GM21723 (cell line): ENCODE data around the gene SIAH3.
"Not testable (repeated sequence)": the region's sequence is repeated elsewhere in the genome, so short reads cannot be mapped to it uniquely, and the experiment has no call there.

ENCODE experiments used
- ATAC-seq: cut with Tn5 transposase; IDR thresholded peaks from one replicate; pipeline ENCODE4 v1.9.1; 2021; ENCODE audit warnings: mild to moderate bottlenecking, moderate library complexity; ENCODE audit not compliant: unreplicated experiment

Gene SIAH3

DNA sequence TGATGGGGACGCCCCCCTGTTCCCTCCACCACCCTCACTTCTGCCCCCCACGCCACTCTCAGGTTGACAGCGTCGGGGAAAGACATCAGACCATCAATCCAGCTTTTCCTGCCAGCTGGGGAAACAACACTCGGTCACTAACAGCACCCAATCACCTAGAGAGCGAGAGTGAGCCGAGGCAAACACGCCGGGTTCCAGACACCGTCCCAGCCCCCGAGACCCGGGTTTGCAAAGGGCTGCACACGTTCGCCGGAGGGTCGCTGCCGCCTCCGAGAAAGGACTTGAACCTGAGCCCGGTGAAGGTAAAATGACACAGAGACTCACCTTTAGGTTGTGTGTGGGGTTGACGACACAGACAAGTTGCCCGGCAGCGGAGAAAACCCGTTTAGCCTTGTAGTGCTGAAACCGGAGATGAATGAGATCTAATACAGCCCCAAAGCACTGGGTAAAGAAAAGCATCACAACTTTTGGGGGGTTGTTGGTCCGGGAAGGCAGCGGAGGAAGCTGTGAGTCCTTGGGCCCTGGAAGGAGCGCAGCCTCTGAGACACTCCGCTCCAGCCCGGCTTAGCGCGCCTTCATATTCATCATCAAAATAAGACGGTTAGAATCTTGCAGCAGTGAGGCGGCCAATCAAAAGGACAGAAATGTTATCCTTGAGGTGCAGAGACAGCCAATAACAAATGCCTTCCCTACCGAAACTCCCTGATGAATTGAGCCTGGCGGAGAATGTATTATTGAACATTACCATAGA is at the start of gene SIAH3:
Gene SIAH3, minus strand, starts transcription at position 583 of the 751 bp plus-strand sequence. Its CDS starts 124 bp downstream, at position 459.
- ATAC-seq: no peak

DNA sequence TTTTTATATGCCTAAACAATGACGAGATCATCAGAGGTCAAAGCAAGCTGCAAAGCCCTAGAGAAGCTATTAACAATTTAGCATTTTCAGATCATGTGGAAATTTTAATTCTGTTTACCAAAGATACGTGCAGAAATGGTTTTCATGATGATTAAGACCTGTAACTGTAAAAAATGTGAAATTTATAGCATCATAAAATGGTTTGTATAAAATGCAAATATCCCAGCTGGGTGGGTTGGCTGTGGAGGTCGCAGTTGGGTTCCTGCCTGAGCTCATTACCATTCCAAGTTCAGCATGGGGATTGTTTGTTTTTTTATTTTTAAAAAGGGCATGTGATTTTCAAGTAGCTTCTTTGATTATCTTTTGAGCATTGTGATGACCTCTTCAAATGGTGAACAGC is 47.9 kb upstream of the SIAH3 start:
- ATAC-seq: no peak

DNA sequence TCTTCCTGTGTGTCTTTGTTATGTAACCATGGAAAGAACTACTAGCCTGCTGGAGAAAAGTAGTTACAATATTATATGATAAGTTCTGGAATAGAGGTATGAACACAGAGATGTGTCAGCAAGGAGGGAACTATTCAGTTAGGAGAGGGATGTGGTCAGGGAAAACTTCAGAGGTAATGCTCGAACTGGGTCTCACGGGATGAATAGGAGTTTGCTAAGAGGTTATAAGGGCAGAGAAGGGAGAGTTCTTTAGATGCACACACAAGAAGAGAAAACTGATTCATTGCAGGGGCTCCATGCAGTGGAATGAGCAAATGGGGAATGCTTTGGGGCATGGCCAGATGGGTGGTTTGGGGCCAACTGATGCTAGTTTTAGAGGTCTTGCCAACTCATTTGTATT is 46.0 kb upstream of the SIAH3 start:
- no peak for ATAC-seq

DNA sequence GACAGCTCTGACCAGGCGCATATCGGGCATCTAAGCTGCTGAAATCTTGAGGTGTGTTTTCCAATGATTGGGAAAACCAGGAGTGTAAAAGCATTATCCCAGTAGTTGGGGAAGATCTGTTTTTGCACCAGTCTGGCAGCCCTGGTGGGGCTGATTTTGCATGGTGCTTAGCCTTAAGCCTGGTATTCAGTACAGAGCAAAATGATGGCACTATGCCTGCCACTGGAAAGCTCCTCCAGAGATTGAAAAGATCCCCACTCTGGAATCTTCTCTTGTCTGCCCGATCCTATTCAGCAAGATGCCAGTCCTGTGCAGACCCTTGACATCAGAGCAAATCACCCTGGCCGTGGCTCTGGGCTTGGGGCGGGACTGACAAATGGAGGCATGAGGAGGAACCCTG is 44.7 kb upstream of the SIAH3 start:
- no peak for ATAC-seq

DNA sequence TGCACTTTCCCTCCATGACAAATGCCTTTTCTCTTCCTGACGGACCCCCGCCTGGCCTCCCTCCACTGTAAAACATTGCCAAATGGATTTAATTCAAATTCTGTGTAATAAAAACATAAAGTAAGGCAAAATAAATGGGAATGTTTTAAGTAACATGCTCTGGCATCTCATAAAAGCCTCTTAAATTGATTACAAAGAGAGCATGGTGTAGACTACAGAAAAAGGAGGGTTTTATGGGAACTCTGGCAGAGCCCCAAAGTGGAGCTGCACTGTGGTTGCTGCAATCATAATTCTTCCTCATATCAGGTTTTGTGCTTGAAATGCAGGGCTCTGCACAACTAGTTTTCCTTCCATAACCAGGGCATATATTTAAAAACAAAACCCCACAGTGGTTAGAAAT is 44.3 kb upstream of the SIAH3 start:
- ATAC-seq: no peak

- ATAC-seq: no peak
Observed at GRCh38 chr13:45892513-45892912, 41.0 kb upstream of the SIAH3 start.

DNA sequence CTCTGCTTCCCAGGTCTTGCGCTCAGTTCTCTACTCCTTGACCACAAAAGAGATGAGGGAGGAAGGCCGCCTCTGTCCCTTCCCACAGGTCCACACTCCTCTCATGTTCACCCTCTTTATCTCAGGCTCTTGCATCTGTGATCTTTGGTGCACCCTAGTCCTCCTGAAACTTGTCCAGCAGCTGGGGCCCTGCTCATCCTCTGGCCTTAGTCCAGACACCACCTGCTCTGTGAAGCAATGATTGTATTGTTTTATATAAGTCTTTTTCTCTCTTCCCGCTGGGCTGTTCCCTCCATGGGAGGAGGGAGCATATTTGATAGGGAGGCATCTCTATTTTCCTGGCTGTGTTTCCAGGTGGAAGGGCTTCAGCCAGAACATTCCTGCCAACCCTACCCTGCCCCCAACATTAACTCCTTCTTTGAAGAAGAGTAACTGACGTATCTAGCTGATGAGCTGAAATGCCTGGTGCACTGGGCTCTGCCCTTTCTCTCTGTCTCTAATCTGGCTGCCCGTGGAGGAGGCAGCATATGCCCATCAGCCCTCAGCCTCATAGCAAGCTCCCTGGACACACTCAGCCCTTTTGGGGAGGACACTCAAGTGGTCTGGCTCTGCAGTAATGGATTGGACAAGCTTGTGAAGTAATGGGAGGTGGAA is 38.2 kb upstream of the SIAH3 start:
- ATAC-seq: no peak

DNA sequence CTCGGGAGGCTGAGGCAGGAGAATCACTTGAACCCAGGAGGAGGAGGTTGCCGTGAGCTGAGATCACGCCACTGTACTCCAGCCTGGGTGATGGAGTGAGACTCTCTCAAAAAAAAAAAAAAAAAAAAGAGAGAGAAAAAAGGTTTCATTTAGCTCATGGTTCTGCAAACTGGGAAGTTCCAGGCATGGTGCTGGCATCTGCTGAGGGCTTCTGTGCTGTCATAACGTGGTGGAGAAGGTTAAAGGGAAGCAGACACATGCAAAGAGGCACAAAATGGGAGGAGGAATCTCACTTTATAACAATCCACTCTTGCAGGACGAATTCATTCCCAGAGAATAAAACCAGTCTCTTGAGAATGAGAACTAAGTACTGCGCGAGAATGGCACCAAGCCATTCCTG is 34.9 kb upstream of the SIAH3 start:
- no peak for ATAC-seq

DNA sequence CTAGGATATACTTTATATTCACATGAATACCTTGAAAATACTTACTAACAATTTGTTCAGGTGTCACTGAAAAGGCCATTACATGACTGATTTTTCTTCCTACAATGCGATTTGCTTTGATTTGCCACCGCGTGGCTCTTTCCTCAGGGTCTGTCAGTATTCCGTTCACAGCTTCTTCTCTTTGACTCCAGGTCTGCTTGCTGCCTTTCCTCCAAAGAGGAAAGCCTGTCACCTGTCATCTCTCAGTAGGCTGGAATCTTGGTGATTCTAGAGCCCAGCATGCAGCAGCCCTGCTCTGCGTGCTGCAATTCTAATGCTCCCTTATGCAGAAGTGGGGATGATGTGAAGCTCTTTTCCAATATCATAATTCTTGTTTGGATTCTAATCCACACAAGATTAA is 33.6 kb upstream of the SIAH3 start:
- ATAC-seq: no peak

DNA sequence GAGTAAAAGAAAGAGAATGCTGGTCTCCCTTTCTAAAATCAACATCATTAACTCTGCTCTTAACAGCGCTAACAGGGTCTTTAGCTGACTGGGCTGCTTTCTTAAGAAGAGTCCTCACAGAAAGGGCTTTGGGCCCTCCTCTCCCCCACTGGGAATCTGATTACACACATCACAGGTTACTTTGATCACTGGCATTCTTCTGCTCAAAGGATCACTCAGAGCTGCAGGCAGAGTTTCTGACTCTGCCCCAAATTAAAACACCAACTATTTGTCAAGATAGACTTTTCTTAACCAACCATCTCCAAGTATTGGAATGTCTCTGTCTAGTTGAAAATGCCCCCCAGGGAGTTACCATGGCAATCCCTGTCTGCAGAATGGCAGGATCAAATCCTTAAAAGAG is 31.1 kb upstream of the SIAH3 start:
- no peak for ATAC-seq

GRCh38 chr13:45881353-45881752 is 29.8 kb upstream of the SIAH3 start:
- no peak for ATAC-seq

- ATAC-seq: no peak
Observed at GRCh38 chr13:45880242-45880641, 28.7 kb upstream of the SIAH3 start.

- no peak for ATAC-seq
Observed at GRCh38 chr13:45879666-45880065, 28.1 kb upstream of the SIAH3 start.

DNA sequence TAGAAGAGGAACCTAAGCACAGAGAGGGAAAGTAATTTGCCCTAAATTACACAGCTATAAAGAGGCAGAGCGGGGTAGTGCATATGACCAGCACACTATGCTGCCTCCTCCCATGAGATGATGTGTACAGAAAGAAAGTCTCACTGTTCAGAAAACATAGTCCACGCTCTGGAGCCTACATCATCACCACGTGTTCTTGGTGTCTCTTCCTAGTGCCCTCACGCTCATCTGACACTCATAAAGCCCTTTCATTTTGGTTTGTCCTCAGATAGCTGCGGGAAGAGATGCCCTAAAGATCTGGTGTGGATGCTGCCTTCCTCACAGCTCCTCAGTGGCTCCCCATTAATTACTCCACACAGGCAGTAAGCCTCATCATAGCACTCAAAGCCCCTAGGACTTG is 27.4 kb upstream of the SIAH3 start:
- ATAC-seq: no peak

DNA sequence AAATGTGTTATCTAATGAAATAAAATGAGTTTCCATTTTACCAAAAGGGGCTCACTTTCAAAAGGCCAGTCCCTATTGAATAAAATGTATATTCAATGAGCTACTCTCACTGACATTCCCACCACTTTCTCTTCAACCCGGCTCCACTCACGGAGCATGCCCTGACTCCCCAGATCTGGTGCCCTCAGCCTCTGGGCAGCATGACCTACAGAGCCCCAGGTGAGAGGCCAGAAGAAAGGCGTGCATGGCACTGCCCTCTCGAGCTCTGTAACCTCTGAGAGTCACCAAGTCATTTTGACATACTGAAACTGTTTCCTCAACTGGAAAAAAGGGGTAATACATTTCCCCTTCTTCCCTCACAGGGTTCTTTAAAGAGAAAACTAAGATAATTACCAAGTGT is 25.2 kb upstream of the SIAH3 start:
- ATAC-seq: no peak

DNA sequence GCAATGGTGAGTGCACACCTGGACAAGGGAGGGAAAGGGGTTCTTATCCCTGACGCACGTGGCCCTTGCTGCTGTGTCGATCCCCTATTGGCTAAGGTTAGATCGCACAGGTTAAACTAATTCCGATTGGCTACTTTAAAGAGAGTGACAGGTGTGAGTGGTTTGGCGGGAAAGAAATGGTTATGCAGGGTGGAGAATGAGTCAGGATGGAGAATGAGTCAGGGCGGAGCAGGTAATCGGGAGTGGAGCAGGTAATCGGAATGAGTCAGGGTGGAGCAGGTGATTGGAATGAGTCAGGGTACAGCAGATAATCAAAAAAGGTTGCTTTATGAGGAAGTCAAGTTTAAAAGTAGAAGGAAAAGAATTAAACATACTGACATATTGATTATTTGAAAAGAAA is 24.4 kb upstream of the SIAH3 start:
- no peak for ATAC-seq

GRCh38 chr13:45873491-45874325 is 22.2 kb upstream of the SIAH3 start:
- ATAC-seq: no peak

DNA sequence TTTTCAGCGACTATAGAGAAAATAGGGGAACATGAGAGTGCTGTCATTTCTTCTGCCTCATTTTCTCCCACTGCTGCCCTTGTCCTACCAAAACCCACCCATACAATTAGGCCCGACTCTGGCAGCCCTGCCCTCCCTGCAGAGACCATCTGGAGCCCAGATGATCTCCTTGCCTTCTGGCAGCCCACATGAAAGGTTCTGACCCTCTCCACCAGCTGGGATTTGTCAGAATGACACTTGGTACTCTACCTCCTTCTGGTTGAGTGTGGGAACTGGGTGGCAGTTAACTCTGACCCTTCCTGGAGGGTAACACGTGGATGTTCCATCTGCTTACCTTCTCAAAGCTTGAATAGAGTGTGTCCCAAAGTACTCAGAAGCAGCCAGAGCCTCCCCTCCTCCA is 21.0 kb upstream of the SIAH3 start:
- no peak for ATAC-seq

DNA sequence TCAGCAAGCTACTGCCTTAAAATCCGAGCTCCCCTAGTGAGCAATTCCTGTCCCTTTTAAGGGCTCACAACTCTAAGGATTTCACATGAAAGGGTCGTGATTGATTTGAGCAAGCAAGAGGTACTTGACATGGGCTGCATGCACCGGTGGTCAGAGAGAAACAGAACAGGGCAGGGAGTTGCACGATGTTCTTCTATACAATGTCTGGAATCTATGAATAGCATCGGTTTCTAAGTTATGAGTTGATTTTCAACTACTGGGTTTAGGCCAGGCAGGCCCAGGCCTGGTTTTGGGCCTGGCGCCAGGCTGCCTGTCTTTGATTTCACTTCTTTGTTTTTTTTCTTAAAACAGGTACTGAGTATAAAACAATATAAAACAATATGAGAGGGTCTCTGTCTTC is 19.6 kb upstream of the SIAH3 start:
- ATAC-seq: not testable (repeated sequence)

DNA sequence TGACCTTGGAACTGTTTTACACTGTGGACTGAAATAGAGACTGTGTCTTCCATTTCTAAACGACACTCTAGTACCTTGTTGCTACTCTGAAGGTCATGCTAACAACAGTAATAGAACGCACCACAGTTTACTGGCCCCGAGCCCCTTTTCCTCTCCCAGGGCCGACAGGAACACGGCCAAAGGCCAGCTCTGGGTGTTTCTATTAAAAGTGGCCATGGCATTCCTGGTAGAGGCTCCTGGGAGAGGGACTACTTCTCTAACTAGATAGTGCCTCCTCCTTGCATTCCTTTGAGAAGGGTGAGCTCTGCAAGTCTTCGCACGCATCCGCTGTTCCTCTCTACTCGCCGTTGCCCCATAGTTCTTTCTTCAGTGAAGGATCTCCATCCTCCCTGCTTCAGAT is 18.7 kb upstream of the SIAH3 start:
- no peak for ATAC-seq

DNA sequence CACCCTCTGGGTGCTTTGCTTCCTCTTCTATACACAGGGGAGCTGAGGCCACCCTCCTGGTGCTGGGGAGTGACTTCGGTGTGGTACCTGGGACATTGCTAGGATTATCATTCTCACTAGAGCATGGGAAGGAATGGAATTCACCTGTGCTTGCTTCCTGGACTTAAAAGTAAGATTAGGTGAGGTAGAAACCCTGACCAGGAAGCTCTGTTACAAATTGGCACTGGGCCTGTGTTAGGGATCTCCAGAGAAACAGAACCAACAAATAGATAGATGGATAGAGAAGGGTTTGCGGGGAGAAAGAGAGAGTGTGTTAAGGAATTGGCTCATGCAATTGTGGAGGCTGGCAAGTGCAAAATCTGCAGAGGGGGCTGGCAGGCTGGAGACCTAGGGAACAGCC is 13.9 kb upstream of the SIAH3 start:
- no peak for ATAC-seq
